ENCODE measurements around the gene LIPG.

GRCh38 chr18:49648326-49648725, 86.5 kb downstream of the LIPG start:
- TF ChIP-seq, protein P1, sequence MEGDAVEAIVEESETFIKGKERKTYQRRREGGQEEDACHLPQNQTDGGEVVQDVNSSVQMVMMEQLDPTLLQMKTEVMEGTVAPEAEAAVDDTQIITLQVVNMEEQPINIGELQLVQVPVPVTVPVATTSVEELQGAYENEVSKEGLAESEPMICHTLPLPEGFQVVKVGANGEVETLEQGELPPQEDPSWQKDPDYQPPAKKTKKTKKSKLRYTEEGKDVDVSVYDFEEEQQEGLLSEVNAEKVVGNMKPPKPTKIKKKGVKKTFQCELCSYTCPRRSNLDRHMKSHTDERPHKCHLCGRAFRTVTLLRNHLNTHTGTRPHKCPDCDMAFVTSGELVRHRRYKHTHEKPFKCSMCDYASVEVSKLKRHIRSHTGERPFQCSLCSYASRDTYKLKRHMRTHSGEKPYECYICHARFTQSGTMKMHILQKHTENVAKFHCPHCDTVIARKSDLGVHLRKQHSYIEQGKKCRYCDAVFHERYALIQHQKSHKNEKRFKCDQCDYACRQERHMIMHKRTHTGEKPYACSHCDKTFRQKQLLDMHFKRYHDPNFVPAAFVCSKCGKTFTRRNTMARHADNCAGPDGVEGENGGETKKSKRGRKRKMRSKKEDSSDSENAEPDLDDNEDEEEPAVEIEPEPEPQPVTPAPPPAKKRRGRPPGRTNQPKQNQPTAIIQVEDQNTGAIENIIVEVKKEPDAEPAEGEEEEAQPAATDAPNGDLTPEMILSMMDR (IDR thresholded peaks at IDR 0.05), result no peak
- no peak for TF ChIP-seq POLR2AphosphoS5 (IDR thresholded peaks at IDR 0.05)

All from prostate gland (tissue), 2 donors.